HepG2 (cell line): ENCODE data around the gene COL9A3. TPM values are rescaled to one million over a fixed set of nuclear protein-coding genes. Genes with fewer than 3 reads are reported as not detected.

Experiments
- DMTF1 ChIP-seq: sonication (generic); formaldehyde crosslinking; IDR thresholded peaks from 2 replicates; pipeline ENCODE4 v1.4.0; 2020; ENCODE audit warnings: mild to moderate bottlenecking, missing genetic modification reagents
- FOXP1 ChIP-seq, 2 experiments: fragments of 450-650 bp in 1 of 2; IDR thresholded peaks; 2 replicates each; pipeline ENCODE4 v1.6.1; 2017 to 2018; ENCODE audit warnings: antibody characterized with exemption in 1 of 2
- HCFC1 ChIP-seq: fragments of 150-350 bp; IDR thresholded peaks from 2 replicates; pipeline ENCODE4 v1.6.1; 2014; ENCODE audit warnings: low read depth, low read length
- HOXA3 ChIP-seq: sonication (generic); formaldehyde crosslinking; IDR thresholded peaks from 2 replicates; pipeline ENCODE4 v1.5.0; 2020; ENCODE audit warnings: missing genetic modification reagents
- KLF13 ChIP-seq: sonication (generic); formaldehyde crosslinking; IDR thresholded peaks from 2 replicates; pipeline ENCODE4 v1.4.0; 2020; ENCODE audit warnings: mild to moderate bottlenecking, missing genetic modification reagents
- KLF6 ChIP-seq: IDR thresholded peaks from 2 replicates; pipeline ENCODE4 v1.8.0; 2016; ENCODE audit warnings: missing biosample characterization, missing genetic modification reagents
- NBN ChIP-seq: fragments of 450-650 bp; conservative IDR thresholded peaks from 2 replicates; pipeline ENCODE4 v1.6.1; 2017
- NFIC ChIP-seq: IDR thresholded peaks from 2 replicates; pipeline ENCODE4 v1.6.1; 2012; ENCODE audit warnings: mild to moderate bottlenecking, low read length, inconsistent platforms
- NFYC ChIP-seq: IDR thresholded peaks from 2 replicates; pipeline ENCODE4 v1.6.1; 2016; ENCODE audit warnings: missing genetic modification reagents, missing compliant biosample characterization
- PHF8 ChIP-seq: sonication (generic); formaldehyde crosslinking; IDR thresholded peaks from 2 replicates; pipeline ENCODE4 v1.5.0; 2020; ENCODE audit warnings: missing genetic modification reagents
- RXRB ChIP-seq: IDR thresholded peaks from 2 replicates; pipeline ENCODE4 v1.6.1; 2016; ENCODE audit warnings: borderline replicate concordance, missing genetic modification reagents, missing compliant biosample characterization
- TBP ChIP-seq: sonication (generic); formaldehyde crosslinking; IDR thresholded peaks from 2 replicates; pipeline ENCODE4 v1.5.0; 2020; ENCODE audit warnings: missing genetic modification reagents
- ZBTB10 ChIP-seq: sonication (generic); formaldehyde crosslinking; IDR thresholded peaks from 2 replicates; pipeline ENCODE4 v1.4.0; 2020; ENCODE audit warnings: missing genetic modification reagents, borderline replicate concordance
- ZBTB39 ChIP-seq: sonication (generic); formaldehyde crosslinking; IDR thresholded peaks from 2 replicates; pipeline ENCODE4 v1.5.0; 2020; ENCODE audit warnings: missing genetic modification reagents
- ZFP36L1 ChIP-seq: sonication (generic); formaldehyde crosslinking; IDR thresholded peaks from 2 replicates; pipeline ENCODE4 v1.8.0; 2022; ENCODE audit warnings: mild to moderate bottlenecking, missing genetic modification reagents, moderate library complexity
- ZNF121 ChIP-seq: sonication (generic); formaldehyde crosslinking; IDR thresholded peaks from 2 replicates; pipeline ENCODE4 v1.5.0; 2020; ENCODE audit warnings: mild to moderate bottlenecking, missing genetic modification reagents
- ZNF160 ChIP-seq: sonication (generic); formaldehyde crosslinking; IDR thresholded peaks from 2 replicates; pipeline ENCODE4 v1.8.0; 2022; ENCODE audit warnings: mild to moderate bottlenecking, inconsistent platforms, missing genetic modification reagents
- ZNF317 ChIP-seq: sonication (generic); formaldehyde crosslinking; IDR thresholded peaks from 2 replicates; pipeline ENCODE4 v1.5.0; 2020; ENCODE audit warnings: mild to moderate bottlenecking, missing genetic modification reagents
- ZNF451 ChIP-seq: sonication (generic); formaldehyde crosslinking; IDR thresholded peaks from 2 replicates; pipeline ENCODE4 v1.5.0; 2020; ENCODE audit warnings: mild to moderate bottlenecking, missing genetic modification reagents
- ZNF879 ChIP-seq: sonication (generic); formaldehyde crosslinking; IDR thresholded peaks from 2 replicates; pipeline ENCODE4 v1.8.1; 2023; ENCODE audit warnings: missing genetic modification reagents
- ZSCAN31 ChIP-seq: sonication (generic); formaldehyde crosslinking; IDR thresholded peaks from 2 replicates; pipeline ENCODE4 v1.5.0; 2020; ENCODE audit warnings: low read depth, mild to moderate bottlenecking, missing genetic modification reagents
- polyA plus RNA-seq, 8 experiments: library from polyadenylated mRNA; depleted of rRNA in 3 of 8; stranded (reverse) in 7 of 8; unstranded in 1 of 8; fragments of >200 nt; fragmentation: Illumina TruSeq in 4 of 8; extraction: Trizol in 4 of 8; gene quantifications; 2 replicates each; pipeline versions ENCODE4 v1.2.1 to v1.2.3, GENCODE V29; 2011 to 2016; ENCODE audit warnings: low read depth in 4 of 8, missing spikeins in 1 of 8, mixed read lengths in 1 of 8; ENCODE audit not compliant: insufficient read depth in 1 of 8
- total RNA-seq, 5 experiments: library from RNA; depleted of rRNA; stranded (reverse); fragments of >200 nt; fragmentation: Illumina TruSeq; extraction: Trizol; gene quantifications; 2 replicates each; pipeline ENCODE4 v1.2.3, GENCODE V29; 2016; ENCODE audit warnings: low read depth in 1 of 5
- TF ChIP-seq, protein P1 (sequence below): sonication (generic); formaldehyde crosslinking; IDR thresholded peaks from 2 replicates; pipeline ENCODE4 v1.9.0; 2022; ENCODE audit warnings: low read depth, missing genetic modification reagents

Gene COL9A3
- total and polyA plus RNA-seq, 2 of the 13 experiments (the other 11 are each of a cell fraction or from before 2014, with no cell fraction given), result 155 to 204 TPM

DNA sequence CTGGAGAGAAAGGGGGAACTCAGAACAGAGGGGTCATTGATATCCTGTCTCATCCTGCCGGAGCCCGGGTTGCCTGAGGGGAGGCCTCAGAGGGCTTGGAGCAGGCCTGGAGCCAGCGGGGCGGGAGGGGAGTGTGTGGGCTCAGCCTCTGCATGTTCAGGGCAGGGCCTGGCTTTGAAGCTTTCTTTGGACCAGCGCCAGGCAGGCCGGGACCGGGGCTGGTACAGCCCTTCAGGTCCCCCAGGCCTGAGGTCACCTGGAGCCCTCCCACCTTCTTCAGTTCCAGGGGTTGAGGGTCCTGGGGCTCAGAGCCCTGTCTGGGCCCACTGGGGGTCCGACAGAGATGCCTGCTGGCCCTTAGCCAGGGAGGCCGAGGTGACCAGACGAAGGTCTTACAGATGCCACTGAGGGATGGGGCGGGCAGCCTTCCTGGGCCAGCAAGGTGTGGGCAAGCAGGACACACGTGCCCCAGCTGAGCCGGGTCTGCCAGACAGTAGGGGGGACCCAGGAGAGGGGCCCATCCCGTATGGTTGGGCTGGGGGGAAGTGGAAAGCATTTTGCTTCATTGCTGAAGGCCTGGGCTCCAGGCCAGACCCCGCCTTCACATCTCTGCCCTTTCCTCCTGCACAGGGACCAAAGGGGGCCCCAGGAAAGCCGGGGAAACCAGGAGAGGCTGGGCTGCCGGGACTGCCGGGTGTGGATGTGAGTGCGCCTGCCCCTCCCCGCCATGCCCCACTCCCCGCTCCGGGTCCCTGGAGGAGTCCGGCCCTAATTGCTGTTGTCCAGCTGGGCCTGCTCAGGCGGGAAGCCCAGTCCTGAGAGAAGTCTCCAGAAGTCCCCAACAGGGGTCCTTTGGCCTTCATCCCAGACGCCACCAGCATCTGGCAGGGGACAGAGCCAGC is 2.0 kb downstream of the COL9A3 start (continued):
- no peak for TF ChIP-seq ZNF160 (CRISPR knock-in tag)
- TF ChIP-seq KLF6 (CRISPR knock-in tag), result 0 out of 2 replicates have a peak, but pooled peaks have one; percentile 18
- TF ChIP-seq RXRB, result peak; percentile 43; the same call in 1 of the 2 replicates
- TF ChIP-seq ZFP36L1 (CRISPR knock-in tag), result no peak
- no peak for TF ChIP-seq FOXP1 (IDR thresholded peaks at IDR 0.05)
- no peak for TF ChIP-seq FOXP1 (CRISPR knock-in tag; IDR thresholded peaks at IDR 0.05)
- no peak for TF ChIP-seq ZNF121
- no peak for TF ChIP-seq NBN
- TF ChIP-seq, protein P1, sequence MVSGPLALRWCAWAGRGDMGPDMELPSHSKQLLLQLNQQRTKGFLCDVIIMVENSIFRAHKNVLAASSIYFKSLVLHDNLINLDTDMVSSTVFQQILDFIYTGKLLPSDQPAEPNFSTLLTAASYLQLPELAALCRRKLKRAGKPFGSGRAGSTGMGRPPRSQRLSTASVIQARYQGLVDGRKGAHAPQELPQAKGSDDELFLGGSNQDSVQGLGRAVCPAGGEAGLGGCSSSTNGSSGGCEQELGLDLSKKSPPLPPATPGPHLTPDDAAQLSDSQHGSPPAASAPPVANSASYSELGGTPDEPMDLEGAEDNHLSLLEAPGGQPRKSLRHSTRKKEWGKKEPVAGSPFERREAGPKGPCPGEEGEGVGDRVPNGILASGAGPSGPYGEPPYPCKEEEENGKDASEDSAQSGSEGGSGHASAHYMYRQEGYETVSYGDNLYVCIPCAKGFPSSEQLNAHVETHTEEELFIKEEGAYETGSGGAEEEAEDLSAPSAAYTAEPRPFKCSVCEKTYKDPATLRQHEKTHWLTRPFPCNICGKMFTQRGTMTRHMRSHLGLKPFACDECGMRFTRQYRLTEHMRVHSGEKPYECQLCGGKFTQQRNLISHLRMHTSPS (CRISPR knock-in tag), result no peak; the same call in 1 of the 2 replicates
- TF ChIP-seq TBP (CRISPR knock-in tag), result no peak
- peak; percentile 41; the same call in 1 of the 2 replicates for TF ChIP-seq ZSCAN31 (CRISPR knock-in tag)
- TF ChIP-seq ZNF879, result no peak
- peak; percentile 23; the same call in 1 of the 2 replicates for TF ChIP-seq HOXA3 (CRISPR knock-in tag)
- TF ChIP-seq ZNF451, result no peak
- TF ChIP-seq NFIC, result no peak; the same call in 1 of the 2 replicates
- TF ChIP-seq ZBTB10, result no peak; the same call in 1 of the 2 replicates
- TF ChIP-seq ZBTB39 (CRISPR knock-in tag), result no peak
- TF ChIP-seq HCFC1, result no peak
- no peak for TF ChIP-seq DMTF1 (CRISPR knock-in tag)
- peak; percentile 89; the same call in 1 of the 2 replicates for TF ChIP-seq KLF13
- TF ChIP-seq PHF8 (CRISPR knock-in tag), result peak; percentile 69
- no peak; the same call in 1 of the 2 replicates for TF ChIP-seq ZNF317 (CRISPR knock-in tag)
- TF ChIP-seq NFYC, result no peak
